Stimulated activated CD8-positive, alpha-beta memory T cell treated with anti-CD3 and anti-CD28 coated beads, Interleukin-12 subunit alpha, Interleukin-12 subunit beta, amount 100 ng/mL, for 24 hours (primary cell): Measurements from ENCODE around the gene ASL.
"Not testable (repeated sequence)": the region's sequence is repeated elsewhere in the genome, so short reads cannot be mapped to it uniquely, and the experiment has no call there.

ENCODE experiments used
- DNase-seq: peaks from one replicate; pipeline ENCODE4 v3.0.0-alpha.2; 2020; ENCODE audit errors: extremely low read depth

ASL gene

DNA sequence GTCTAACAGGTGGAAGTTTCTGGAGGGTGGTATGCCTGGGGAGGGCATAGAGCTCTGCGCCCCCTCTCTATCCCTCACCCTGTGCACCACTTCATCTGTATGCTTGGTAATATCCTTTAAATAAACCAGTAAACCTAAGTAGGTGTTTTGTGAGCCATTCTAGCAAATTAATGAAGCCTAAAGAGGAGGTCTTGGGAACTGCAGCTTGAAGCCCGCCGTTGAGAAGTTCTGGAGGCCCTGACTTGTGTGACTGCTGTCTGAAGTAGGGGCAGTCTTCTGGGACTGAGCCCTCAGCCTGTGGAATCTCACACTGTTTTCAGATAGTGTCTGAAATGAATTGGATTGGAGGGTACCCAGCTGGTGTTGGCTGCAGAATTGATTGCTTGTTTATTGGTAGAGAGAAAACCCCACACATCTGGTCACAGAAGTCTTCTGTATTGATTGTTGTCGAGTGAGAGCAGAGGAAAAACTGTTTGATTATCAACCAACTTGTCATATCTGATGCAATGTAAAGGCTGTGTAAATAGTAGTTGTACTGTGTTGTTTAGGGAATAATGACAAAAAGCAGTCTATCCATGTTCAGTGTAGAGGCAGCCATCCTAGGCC lies 43.7 kb downstream of the ASL start:
- no peak for DNase-seq

DNA sequence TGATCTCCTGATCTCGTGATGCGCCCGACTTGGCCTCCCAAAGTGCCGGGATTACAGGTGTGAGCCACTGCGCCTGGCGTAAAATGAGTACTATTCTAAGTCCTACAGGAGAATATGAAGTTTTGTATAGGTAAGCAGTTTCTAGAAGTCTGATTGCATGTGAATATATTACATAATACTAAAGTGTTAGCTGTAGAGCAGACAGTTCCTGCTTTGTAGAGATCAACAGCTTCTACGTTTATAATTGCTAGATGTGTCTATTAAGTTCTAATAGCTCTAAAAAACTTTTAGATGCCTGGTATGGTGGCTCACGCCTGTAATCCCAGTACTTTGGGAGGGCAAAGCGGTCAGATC lies 47.5 kb downstream of the ASL start:
- DNase-seq = no peak

DNA sequence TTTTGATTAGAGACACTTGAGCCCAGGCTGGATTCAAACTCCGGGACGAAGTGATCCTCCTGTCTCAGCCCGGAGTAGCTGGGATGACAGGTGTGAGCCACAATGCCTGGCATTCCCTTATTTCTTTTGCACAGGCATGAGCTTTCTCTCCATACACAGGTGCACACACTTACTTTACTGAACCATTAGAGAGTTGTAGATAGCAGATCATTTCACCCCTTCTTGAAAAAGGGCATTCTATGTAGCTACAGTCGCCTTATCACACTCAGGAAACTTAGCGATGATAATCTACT lies 48.9 kb downstream of the ASL start:
- not testable (repeated sequence) for DNase-seq

DNA sequence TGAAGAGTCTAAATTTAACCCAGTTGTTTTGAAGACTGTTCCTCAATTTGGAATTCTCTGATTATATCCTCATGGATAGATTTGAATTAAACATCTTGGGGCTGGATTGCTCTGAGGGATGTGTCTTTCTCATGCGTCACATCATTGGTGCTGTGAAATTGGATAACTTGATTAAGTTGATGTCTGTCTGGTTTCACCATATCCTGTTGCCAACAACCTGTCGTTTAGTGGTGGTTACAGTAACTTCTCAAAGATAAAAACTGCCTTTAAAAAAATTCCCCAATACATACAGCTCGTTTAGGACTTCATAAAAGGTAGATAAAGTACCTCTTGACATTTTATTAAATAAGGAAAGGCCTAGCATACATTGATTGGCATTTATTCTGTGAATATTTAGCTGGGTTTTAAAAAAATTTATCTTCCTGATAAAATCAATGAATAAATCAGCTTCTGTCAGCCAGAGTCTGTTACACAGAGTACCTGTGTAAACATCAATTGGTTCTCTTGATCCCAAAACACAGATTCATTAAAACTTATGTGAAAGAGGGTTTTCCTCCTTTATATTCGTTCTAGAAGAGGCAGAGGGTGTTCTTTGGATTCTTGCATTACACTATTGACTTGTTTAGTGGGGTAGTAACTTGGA lies 49.6 kb downstream of the ASL start:
- no peak for DNase-seq

DNA sequence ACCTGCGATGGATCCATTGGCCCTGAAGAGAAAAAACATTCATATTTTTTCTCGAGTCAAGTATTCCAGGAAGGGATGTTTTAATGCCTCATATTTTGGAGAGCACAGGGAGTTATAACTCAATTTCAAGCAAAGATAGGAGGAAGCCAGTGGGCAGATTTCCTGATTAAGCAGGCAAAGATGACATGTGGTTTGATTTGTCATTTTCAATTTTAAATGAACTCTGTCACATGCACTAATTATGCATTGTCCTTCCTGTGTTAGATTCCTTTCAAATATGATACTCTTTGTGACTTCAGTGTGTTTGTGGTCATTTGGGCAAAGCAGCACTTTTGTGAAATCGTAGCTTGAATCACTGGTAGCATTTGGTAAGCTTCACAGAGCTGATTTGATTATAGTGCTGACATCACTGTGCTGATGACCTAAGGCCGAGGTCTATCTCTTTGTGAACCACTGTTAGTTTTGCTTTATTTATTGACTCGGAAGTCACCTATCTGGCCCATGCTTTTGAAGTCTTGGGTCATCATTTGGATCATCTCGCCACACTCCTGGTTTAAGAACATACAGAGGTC lies 50.2 kb downstream of the ASL start:
- not testable (repeated sequence) for DNase-seq

DNA sequence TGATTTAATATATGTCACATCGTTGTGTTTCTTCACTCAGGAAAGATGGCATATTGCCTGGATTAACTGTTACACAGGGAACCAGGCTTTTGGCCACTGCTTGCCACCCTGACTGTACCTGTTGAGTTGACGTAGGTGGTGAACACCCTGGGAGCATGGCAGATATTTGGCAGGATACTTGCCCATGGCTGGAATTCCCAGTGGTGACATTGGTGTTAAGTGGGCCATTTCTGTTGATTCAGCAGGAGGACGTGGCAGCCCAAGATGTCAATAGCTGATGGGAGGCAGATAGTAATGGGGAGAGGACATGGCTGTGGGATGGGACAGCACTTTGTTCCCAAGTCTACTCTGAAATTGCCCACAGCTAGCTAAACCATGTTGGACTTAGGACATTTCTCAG lies 51.6 kb downstream of the ASL start:
- not testable (repeated sequence) for DNase-seq

DNA sequence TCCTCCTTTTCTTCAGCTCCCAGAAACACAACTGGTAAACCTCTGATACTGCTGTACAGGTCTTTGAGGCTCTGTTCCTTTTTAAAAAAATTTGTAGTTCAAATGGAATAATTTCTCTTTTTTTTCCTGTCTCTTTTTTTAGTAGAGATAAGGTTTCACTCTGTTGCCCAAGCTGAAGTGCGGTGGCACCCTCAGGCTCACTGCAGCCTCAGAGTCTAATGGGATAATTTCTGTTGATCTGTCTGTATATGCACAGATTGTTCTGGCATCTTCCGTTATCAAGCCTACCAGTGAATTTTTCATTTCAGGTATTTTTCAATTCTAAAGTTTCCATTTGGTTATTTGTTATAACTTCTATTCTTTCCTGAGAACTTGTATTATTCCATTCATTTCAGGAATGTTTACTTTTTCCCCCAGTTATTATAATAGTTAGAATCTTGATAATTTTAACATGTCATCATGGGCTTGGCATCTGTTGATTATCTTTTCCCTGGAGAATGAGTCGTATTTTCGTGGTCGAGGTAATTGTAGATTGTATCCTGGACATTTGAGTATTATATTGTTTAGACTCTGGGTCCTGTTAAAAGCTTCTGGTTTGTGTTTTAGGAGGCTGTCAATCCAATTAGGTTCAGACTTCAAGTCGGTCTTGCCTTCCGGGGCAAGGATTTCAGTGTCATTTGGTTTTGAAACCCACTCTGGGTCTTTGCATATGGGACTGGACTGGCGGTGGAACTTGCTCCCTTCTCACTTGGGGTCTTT lies 63.6 kb downstream of the ASL start:
- DNase-seq = no peak

DNA sequence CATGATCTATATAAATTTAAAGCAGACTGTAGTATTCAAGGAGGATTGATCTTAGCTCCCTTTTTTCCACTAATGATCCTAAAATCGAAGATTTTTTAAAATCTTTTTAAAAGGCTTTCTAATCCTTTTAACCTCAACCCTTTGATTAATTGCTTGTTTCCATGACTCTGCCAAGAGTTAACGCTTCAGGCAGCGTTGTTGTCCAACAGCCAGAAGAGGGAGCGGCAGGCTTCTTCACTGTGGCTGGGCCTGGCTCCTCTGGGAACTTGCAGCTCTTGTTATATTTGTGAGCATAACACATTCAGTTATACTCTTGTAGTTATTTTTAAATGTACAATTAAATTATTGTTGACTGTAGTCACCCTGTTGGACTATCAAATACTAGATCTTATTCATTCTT lies 65.3 kb downstream of the ASL start:
- no peak for DNase-seq

DNA sequence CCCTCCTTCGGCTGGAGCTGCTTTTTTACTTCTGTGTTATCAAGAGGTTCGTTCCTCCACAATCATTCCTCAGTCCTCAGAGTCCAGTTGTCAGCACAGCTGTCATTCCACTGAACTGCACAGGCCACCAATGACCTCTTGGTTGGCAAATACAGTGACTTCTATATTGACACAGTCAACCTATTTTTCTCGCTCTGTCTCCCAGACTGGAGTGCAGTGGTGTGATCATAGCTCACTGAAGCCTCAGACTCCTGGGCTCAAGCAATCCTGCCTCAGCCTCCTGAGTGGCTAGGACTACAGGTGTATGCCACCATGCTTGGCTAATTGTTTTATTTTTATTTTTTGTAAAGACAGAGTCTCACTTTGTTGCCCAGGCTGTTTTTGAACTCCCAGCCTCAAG lies 66.7 kb downstream of the ASL start:
- DNase-seq = no peak

DNA sequence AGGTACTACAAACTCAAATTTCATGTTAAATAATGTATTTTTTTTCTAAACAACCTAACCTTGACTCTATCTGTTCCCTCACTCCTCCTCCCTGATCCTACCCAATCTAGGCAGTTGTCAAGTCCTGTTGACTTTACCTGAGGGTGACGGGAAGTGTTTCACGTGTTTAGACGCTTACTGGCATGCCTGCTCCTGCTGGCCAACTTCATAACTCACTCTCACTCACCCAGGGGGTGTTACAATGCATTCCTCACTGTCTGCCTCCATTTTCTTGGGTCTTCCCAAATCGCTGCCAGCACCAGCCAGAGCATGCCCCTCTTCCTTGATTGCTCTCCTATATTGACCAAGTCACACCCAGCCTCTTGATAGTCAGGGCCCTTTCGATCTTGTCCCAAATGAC lies 67.4 kb downstream of the ASL start:
- no peak for DNase-seq
